Measurements from ENCODE around the gene TEKTIP1.

Gene TEKTIP1

GRCh38 chr19:3514930-3515329 is 24.0 kb upstream of the TEKTIP1 start:
- no peak overlapping the region for H3K4me3 ChIP-seq (ENCODE audit: low read length)
- no peak for TF ChIP-seq CTCF (conservative IDR thresholded peaks at IDR 0.05; ENCODE audit: low read depth, low read length)
- DNase-seq (ENCODE audit: low read depth): no peak

DNA sequence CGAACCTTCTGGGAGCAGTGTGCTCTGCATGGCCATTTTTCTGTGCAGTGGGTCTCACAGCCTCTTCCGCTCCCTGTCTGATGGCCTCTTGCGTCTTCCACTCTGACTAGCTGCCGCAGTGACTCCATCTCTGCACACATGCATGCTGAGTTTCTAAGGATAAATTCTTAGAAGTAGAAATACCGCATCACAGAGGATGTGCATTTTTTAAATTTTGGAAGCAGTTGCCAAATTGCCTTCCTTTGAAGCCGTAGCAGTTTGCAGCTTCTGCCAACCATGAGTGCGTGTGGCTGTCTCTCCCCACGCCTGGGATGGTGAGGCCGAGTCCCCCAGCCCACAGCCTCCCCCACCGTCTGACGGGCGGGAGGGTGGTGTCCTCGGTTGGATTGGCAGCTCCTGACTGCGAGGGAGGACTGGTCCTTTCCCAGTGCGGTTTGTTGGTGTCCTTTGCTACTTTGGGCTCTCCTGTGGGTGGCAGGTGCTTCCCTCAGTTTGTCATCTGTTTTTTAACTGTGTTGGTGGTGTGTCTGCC is 23.0 kb upstream of the TEKTIP1 start:
- no peak overlapping the region for H3K4me3 ChIP-seq (ENCODE audit: low read length)
- no peak for TF ChIP-seq CTCF (conservative IDR thresholded peaks at IDR 0.05; ENCODE audit: low read depth, low read length)
- no peak for DNase-seq (ENCODE audit: low read depth)

- no peak overlapping the region for H3K4me3 ChIP-seq (ENCODE audit: low read length)
- TF ChIP-seq CTCF (conservative IDR thresholded peaks at IDR 0.05; ENCODE audit: low read depth, low read length): no peak
- DNase-seq (ENCODE audit: low read depth): no peak
Observed at GRCh38 chr19:3516675-3517207, 22.2 kb upstream of the TEKTIP1 start.

DNA sequence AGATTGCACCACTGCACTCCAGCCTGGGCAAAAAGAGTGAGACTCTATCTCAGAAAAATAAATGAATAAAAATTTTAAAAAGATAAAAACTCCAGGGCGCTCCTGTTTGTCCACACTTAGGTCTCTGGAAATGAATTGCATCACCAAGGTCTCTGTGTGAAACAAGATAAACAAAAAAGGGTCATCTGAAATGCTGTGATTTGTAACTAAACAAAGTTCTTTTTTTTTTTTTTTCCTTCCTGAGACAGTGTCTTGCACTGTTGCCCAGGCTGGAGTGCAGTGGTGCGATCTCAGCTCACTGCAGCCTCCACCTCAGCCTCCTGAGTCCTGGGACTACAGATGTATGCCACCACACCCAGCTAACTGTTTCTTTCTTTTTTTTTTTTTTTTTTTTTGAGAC is 21.3 kb upstream of the TEKTIP1 start:
- no peak overlapping the region for H3K4me3 ChIP-seq (ENCODE audit: low read length)
- DNase-seq (ENCODE audit: low read depth): no peak
- TF ChIP-seq CTCF (conservative IDR thresholded peaks at IDR 0.05; ENCODE audit: low read depth, low read length): no peak

DNA sequence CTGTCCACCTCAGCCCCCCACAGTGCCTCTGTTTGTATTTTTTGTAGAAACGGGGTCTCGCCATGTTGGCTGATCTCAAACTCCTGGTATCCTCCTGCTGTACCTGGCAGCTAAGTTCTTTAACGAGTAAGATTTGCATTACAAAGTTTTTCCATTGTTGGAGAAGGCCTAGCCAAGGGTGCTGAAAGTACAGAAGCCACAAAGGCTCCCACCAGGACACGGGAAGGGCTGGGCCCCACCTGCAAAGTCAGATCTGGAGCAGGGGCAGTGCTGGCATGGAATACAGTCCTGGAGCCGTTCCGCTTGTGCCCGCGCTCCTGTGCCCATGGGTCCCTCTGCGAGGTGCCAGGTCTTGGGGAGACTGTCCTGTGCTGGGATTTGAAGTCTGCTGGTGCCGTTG is 20.7 kb upstream of the TEKTIP1 start:
- no peak for TF ChIP-seq CTCF (conservative IDR thresholded peaks at IDR 0.05; ENCODE audit: low read depth, low read length)
- no peak overlapping the region for H3K4me3 ChIP-seq (ENCODE audit: low read length)
- DNase-seq (ENCODE audit: low read depth): no peak

DNA sequence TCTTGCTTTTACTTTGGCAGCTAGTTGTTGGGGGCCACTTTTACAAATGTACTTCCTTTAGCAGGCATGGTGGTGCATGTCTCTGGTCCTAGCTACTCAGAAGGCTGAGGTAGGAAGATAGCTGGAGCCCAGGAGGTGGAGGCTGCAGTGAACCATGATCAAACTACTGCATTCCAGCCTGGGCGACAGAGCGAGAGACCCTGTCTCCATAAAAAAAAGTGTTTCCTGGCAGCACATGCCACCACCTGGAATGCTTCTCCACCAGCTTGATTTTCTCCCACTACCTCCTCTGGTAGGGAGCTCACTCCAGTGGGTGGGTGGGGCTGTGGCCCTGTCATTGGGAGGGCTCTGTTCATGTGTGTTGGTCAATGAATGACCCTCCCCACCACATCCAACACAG is 20.3 kb upstream of the TEKTIP1 start:
- no peak for TF ChIP-seq CTCF (conservative IDR thresholded peaks at IDR 0.05; ENCODE audit: low read depth, low read length)
- H3K4me3 ChIP-seq (ENCODE audit: low read length): no peak overlapping the region
- no peak for DNase-seq (ENCODE audit: low read depth)

- no peak overlapping the region for H3K4me3 ChIP-seq (ENCODE audit: low read length)
- no peak for TF ChIP-seq CTCF (conservative IDR thresholded peaks at IDR 0.05; ENCODE audit: low read depth, low read length)
- DNase-seq (ENCODE audit: low read depth): no peak
Observed at GRCh38 chr19:3519126-3519525, 19.8 kb upstream of the TEKTIP1 start.

All from retinal pigment epithelial cell (primary cell).